Fibroblast of mammary gland (primary cell): Measurements from ENCODE around the gene ITGBL1.

Experiments used
- DNase-seq: peaks from one replicate; pipeline ENCODE4 v3.0.0-alpha.2; 2010; ENCODE audit warnings: low read depth
- H3K4me3 ChIP-seq: 2 replicates; pipeline ENCODE4 v1.5.1; 2011; ENCODE audit warnings: low read depth, mild to moderate bottlenecking, low read length, moderate library complexity; ENCODE audit not compliant: control insufficient read depth
- CTCF ChIP-seq: conservative IDR thresholded peaks from 2 replicates; pipeline ENCODE4 v1.5.1; 2011; ENCODE audit warnings: low read depth, low read length, inconsistent platforms; ENCODE audit not compliant: control insufficient read depth, insufficient read depth

Gene ITGBL1

GRCh38 chr13:101712026-101712348 lies 259.5 kb downstream of the ITGBL1 start:
- no peak for DNase-seq
- no peak overlapping the region for H3K4me3 ChIP-seq
- no peak for TF ChIP-seq CTCF

GRCh38 chr13:101714195-101714594 lies 261.7 kb downstream of the ITGBL1 start:
- no peak overlapping the region for H3K4me3 ChIP-seq
- no peak for TF ChIP-seq CTCF
- DNase-seq = no peak

- TF ChIP-seq CTCF = no peak
- DNase-seq = no peak
- H3K4me3 ChIP-seq = no peak overlapping the region
Observed at GRCh38 chr13:101717353-101717752, 264.9 kb downstream of the ITGBL1 start.

- no peak for DNase-seq
- TF ChIP-seq CTCF = no peak
Observed at GRCh38 chr13:101718496-101718895, 266.0 kb downstream of the ITGBL1 start.

GRCh38 chr13:101726681-101727080 lies 274.2 kb downstream of the ITGBL1 start:
- H3K4me3 ChIP-seq = no peak overlapping the region
- DNase-seq = no peak
- no peak for TF ChIP-seq CTCF

More at GRCh38 chr13:101718496-101718895, 266.0 kb downstream of the ITGBL1 start:
- no peak overlapping the region for H3K4me3 ChIP-seq

- TF ChIP-seq CTCF = no peak
- H3K4me3 ChIP-seq = no peak overlapping the region
- DNase-seq = no peak
Observed at GRCh38 chr13:101727118-101727517, 274.6 kb downstream of the ITGBL1 start.

GRCh38 chr13:101728021-101728420 lies 275.5 kb downstream of the ITGBL1 start:
- DNase-seq = no peak
- H3K4me3 ChIP-seq = no peak overlapping the region

More at GRCh38 chr13:101728021-101728420, 275.5 kb downstream of the ITGBL1 start:
- no peak for TF ChIP-seq CTCF
